Endothelial cell of umbilical vein (primary cell): ENCODE results near the gene SPAM1. TPM values are rescaled to one million over a fixed set of nuclear protein-coding genes. Genes with fewer than 3 reads are reported as not detected.

Source experiments
- BruUV-seq: library from RNA; stranded (reverse); fragments of 400-500 nt; replicated peaks from 2 replicates; lab custom pipeline; 2021; lab: Mats Ljungman, UMichigan
- CTCF ChIA-PET: fragments of 300-600, 350-600 bp; sonication (Branson Sonifier 250); formaldehyde crosslinking; loops from one replicate; lab custom pipeline; 2021; ENCODE audit warnings: antibody characterized with exemption, inconsistent platforms; lab: Charles Lee
- POLR2A ChIA-PET: fragments of 300-600, 350-600 bp; sonication (Branson Sonifier 250); formaldehyde crosslinking; loops from one replicate; lab custom pipeline; 2021; ENCODE audit warnings: antibody characterized with exemption, inconsistent platforms; lab: Charles Lee
- DNase-seq: peaks from one replicate; pipeline ENCODE4 v3.0.0-alpha.2; 2011; ENCODE audit warnings: low read depth, low spot score
- FAIRE-seq: peaks from 2 replicates; lab custom pipeline; 2011; peaks lifted over from hg19 to GRCh38; lab: Jason Lieb, UNC
- H2AFZ ChIP-seq: 2 replicates; pipeline ENCODE4 v1.6.0; 2012; ENCODE audit warnings: low read depth, low read length, control low read depth, inconsistent platforms
- H3K27ac ChIP-seq: 2 replicates; pipeline ENCODE4 v1.5.1; 2011; ENCODE audit warnings: low read depth, mild to moderate bottlenecking, control low read depth, low read length, moderate library complexity; ENCODE audit not compliant: insufficient read depth
- H3K27me3 ChIP-seq, 2 experiments: 2 replicates each; pipeline versions ENCODE4 v1.6.0 to v1.6.1; 2011; ENCODE audit warnings: low read length in 2 of 2, mixed read lengths in 1 of 2; ENCODE audit not compliant: control insufficient read depth in 2 of 2, insufficient read depth in 2 of 2
- H3K36me3 ChIP-seq, 2 experiments: 2 replicates in 1 of 2; 3 replicates in 1 of 2; pipeline ENCODE4 v1.5.1; 2011; ENCODE audit warnings: low read length in 2 of 2, mild to moderate bottlenecking in 1 of 2, moderate library complexity in 1 of 2; ENCODE audit not compliant: control insufficient read depth in 2 of 2, insufficient read depth in 2 of 2; ENCODE audit errors: extremely low read depth in 1 of 2
- H3K4me1 ChIP-seq: 3 replicates; pipeline ENCODE4 v1.5.1; 2011; ENCODE audit warnings: mild to moderate bottlenecking, low read length; ENCODE audit not compliant: control insufficient read depth, insufficient read depth; ENCODE audit errors: extremely low read depth
- H3K4me2 ChIP-seq: 2 replicates; pipeline ENCODE4 v1.6.1; 2011; ENCODE audit warnings: low read length, control low read depth, mixed read lengths; ENCODE audit not compliant: insufficient read depth
- H3K4me3 ChIP-seq, 3 experiments: fragments of 200-600 bp in 1 of 3; sonication (generic), shearing (Covaris generic) in 1 of 3; replicated peaks in 1 of 3; 2 replicates each; pipeline ENCODE4 v1.5.1; 2011 to 2016; ENCODE audit warnings: control low read depth in 3 of 3, low read length in 3 of 3, mild to moderate bottlenecking in 2 of 3, inconsistent platforms in 1 of 3, low read depth in 1 of 3, moderate library complexity in 1 of 3; ENCODE audit not compliant: insufficient read depth in 1 of 3
- H3K79me2 ChIP-seq: 2 replicates; pipeline ENCODE4 v1.6.0; 2012; ENCODE audit warnings: low read length, inconsistent platforms; ENCODE audit not compliant: control insufficient read depth, insufficient read depth
- H3K9ac ChIP-seq: replicated peaks from 2 replicates; pipeline ENCODE3; 2011; ENCODE audit warnings: low read length, control low read depth; ENCODE audit not compliant: insufficient read depth; ENCODE audit errors: extremely low read depth
- H3K9me1 ChIP-seq: replicated peaks from 3 replicates; pipeline ENCODE4 v1.6.0; 2011; ENCODE audit warnings: mild to moderate bottlenecking, low read length; ENCODE audit not compliant: control insufficient read depth, insufficient read depth; ENCODE audit errors: extremely low read depth
- H3K9me3 ChIP-seq: replicated peaks from 2 replicates; pipeline ENCODE4 v1.5.1; 2012; ENCODE audit warnings: low read length, inconsistent platforms; ENCODE audit not compliant: control insufficient read depth, insufficient read depth
- H4K20me1 ChIP-seq: replicated peaks from 2 replicates; pipeline ENCODE3; 2011; ENCODE audit warnings: mild to moderate bottlenecking, low read length; ENCODE audit not compliant: control insufficient read depth, insufficient read depth; ENCODE audit errors: extremely low read depth
- CTCF ChIP-seq, 2 donors: IDR thresholded peaks; 1 replicate in 1 of 2; 2 replicates in 1 of 2; pipeline ENCODE4 v1.5.1; 2011; ENCODE audit warnings: low read length in 2 of 2, mild to moderate bottlenecking in 2 of 2, moderate library complexity in 2 of 2, control low read depth in 1 of 2, inconsistent platforms in 1 of 2, low read depth in 1 of 2; ENCODE audit not compliant: insufficient read depth in 1 of 2; ENCODE audit errors: extremely low read depth in 1 of 2
- EZH2 ChIP-seq: IDR thresholded peaks from 2 replicates; pipeline ENCODE4 v1.6.1; 2012; ENCODE audit warnings: borderline replicate concordance, low read depth, mild to moderate bottlenecking, moderate library complexity, low read length, inconsistent platforms; ENCODE audit not compliant: severe bottlenecking
- FOS ChIP-seq: IDR thresholded peaks from 2 replicates; pipeline ENCODE4 v1.6.1; 2011; ENCODE audit warnings: mild to moderate bottlenecking, low read length, moderate library complexity, borderline replicate concordance; ENCODE audit not compliant: insufficient read depth
- GATA2 ChIP-seq: IDR thresholded peaks from 2 replicates; pipeline ENCODE4 v1.7.0; 2011; ENCODE audit warnings: low read depth, mild to moderate bottlenecking, moderate library complexity, mixed read lengths, low read length; ENCODE audit not compliant: insufficient read length, insufficient read depth
- JUN ChIP-seq: IDR thresholded peaks from 2 replicates; pipeline ENCODE4 v1.6.1; 2011; ENCODE audit warnings: borderline replicate concordance, low read depth; ENCODE audit not compliant: insufficient read length, insufficient read depth
- MAX ChIP-seq: IDR thresholded peaks from 2 replicates; pipeline ENCODE4 v1.6.1; 2011; ENCODE audit not compliant: insufficient read depth, insufficient read length
- MYC ChIP-seq: IDR thresholded peaks from one replicate; pipeline ENCODE4 v1.6.1; 2011; ENCODE audit warnings: mild to moderate bottlenecking, low read depth, low read length
- POLR2A ChIP-seq: IDR thresholded peaks from 2 replicates; pipeline ENCODE4 v1.6.1; 2012; ENCODE audit warnings: low read depth, mild to moderate bottlenecking, control low read depth, low read length
- POLR2AphosphoS5 ChIP-seq: IDR thresholded peaks from 2 replicates; pipeline ENCODE4 v1.6.1; 2012; ENCODE audit warnings: low read depth, mild to moderate bottlenecking, control low read depth, low read length, moderate library complexity; ENCODE audit not compliant: insufficient read depth
- dilution Hi-C: fragments of 300-500 bp; cut with MboI; formaldehyde crosslinking; loops from one replicate; pipeline ENCODE4 v1.15.0; 2019; ENCODE audit warnings: low sequenced_read_pairs; ENCODE audit not compliant: extremely low pct_ligation_motif_present
- intact Hi-C: fragments of 100-400 bp; cut with micrococcal nuclease; formaldehyde crosslinking; loops from one replicate; pipeline ENCODE4 v1.10.0; 2022
- polyA plus RNA-seq, 4 experiments: library from polyadenylated mRNA; depleted of rRNA in 3 of 4; stranded (reverse) in 3 of 4; unstranded in 1 of 4; fragments of >200 nt; gene quantifications; 2 replicates each; pipeline versions ENCODE4 v1.2.1 to v1.2.3, GENCODE V29; 2011 to 2012; ENCODE audit warnings: missing spikeins in 1 of 4
- total RNA-seq: library from RNA; stranded (reverse); gene quantifications from 2 replicates; pipeline ENCODE4 v1.2.3, GENCODE V29; 2021

SPAM1 gene
- total and polyA plus RNA-seq, 2 donors (not counting 3 experiments of a cell fraction or from before 2014, with no cell fraction given): not detected

- dilution Hi-C loops (no loop called here), intact Hi-C loops (no loop called here)
- Histone ChIP-seq H3K79me2 (no peaks in the 10 kb centered on the region), H4K20me1 (no peaks in the 10 kb centered on the region), H3K27ac (no peak overlapping the region), H3K4me3 (no peak overlapping the region), H3K4me1 (no peaks in the 10 kb centered on the region), H3K9ac (no peak overlapping the region), H2AFZ (no peak overlapping the region), H3K27me3 (no peaks in the 10 kb centered on the region), H3K4me2 (no peak overlapping the region), H3K9me1 (no peaks in the 10 kb centered on the region), H3K36me3 (no peaks in the 10 kb centered on the region), H3K9me3 (no peaks in the 10 kb centered on the region)
- ChIA-PET CTCF (interaction anchor here (1.5 kb wide), 1 partner anchor 9 kb away, joined by 4 read pairs; no protein-coding TSS in a partner anchor), POLR2A (no interaction called here)
- TF ChIP-seq CTCF (IDR thresholded peaks at IDR 0.05; ENCODE audit: extremely low read depth in 1 of 2, insufficient read depth in 1 of 2, low read depth in 1 of 2, low read length in 2 of 2) (no peak), MAX (no peak), POLR2AphosphoS5 (no peak), FOS (no peak), EZH2 (no peak), MYC (no peak), POLR2A (no peak), GATA2 (no peak), JUN (no peak)
- no peak for DNase-seq
- BruUV-seq: no TSS peak
- FAIRE-seq: no peak
These were observed 33.2 kb downstream of the SPAM1 start for GRCh38 chr7:123958186-123958703.
